HepG2 (cell line): ENCODE data around the gene AGPAT3. TPM values are rescaled to one million over a fixed set of nuclear protein-coding genes. Genes with fewer than 3 reads are reported as not detected.

ENCODE experiments used
- ATAC-seq: fragments of 200-7000 bp; cut with Tn5 transposase; 3 replicates; pipeline ENCODE4 v1.9.1; 2020; ENCODE audit warnings: mild to moderate bottlenecking, moderate library complexity
- BruUV-seq: library from RNA; stranded (reverse); fragments of 400-500 nt; replicated peaks from 2 replicates; lab custom pipeline; 2021; lab: Mats Ljungman, UMichigan
- CTCF ChIA-PET: fragments of 300-600 bp; formaldehyde crosslinking; extraction: SDS; loops from one replicate; lab custom pipeline; 2021; ENCODE audit warnings: low total read pairs, inconsistent platforms, low intra/inter-chr PET ratio; lab: Yijun Ruan, JAX
- POLR2A ChIA-PET: fragments of 350-600 bp; sonication (Branson Sonifier 250); formaldehyde crosslinking; loops from one replicate; lab custom pipeline; 2020; ENCODE audit warnings: antibody characterized with exemption, inconsistent platforms; lab: Yijun Ruan, JAX
- DNase-seq: peaks from one replicate; pipeline ENCODE4 v3.0.0-alpha.2; 2015; ENCODE audit warnings: low spot score
- FAIRE-seq: peaks from 3 replicates; lab custom pipeline; 2011; peaks lifted over from hg19 to GRCh38; lab: Jason Lieb, UNC
- H2AFZ ChIP-seq: one replicate; pipeline ENCODE4 v1.6.1; 2011; ENCODE audit warnings: low read length, inconsistent platforms
- H3K27ac ChIP-seq: fragments of 300-600 bp; 3 replicates; pipeline ENCODE4 v1.8.0; 2011; ENCODE audit warnings: mixed run types, mild to moderate bottlenecking, mixed read lengths, low read length, inconsistent platforms; ENCODE audit not compliant: insufficient read depth; ENCODE audit errors: extremely low read length
- H3K27me3 ChIP-seq, 2 experiments: fragments of 200-600 bp in 1 of 2; 2 replicates in 1 of 2; 3 replicates in 1 of 2; pipeline versions ENCODE4 v1.6.0 to v1.8.0; 2011; ENCODE audit warnings: low read length in 2 of 2, mild to moderate bottlenecking in 2 of 2, moderate library complexity in 2 of 2, inconsistent platforms in 1 of 2; ENCODE audit not compliant: insufficient read depth in 2 of 2, control insufficient read depth in 1 of 2
- H3K36me3 ChIP-seq, 2 experiments: fragments of 200-600 bp in 1 of 2; replicated peaks in 1 of 2; 2 replicates in 1 of 2; 3 replicates in 1 of 2; pipeline versions ENCODE4 v1.5.1 to v1.8.0; 2011; ENCODE audit warnings: low read length in 2 of 2, inconsistent platforms in 1 of 2; ENCODE audit not compliant: insufficient read depth in 2 of 2, control insufficient read depth in 1 of 2
- H3K4me1 ChIP-seq: 2 replicates; pipeline ENCODE4 v1.5.1; 2012; ENCODE audit warnings: low read length, inconsistent platforms; ENCODE audit not compliant: insufficient read depth
- H3K4me2 ChIP-seq: 2 replicates; pipeline ENCODE4 v1.6.0; 2011; ENCODE audit warnings: low read depth, low read length, inconsistent platforms
- H3K4me3 ChIP-seq, 3 experiments: fragments of 200-600 bp in 1 of 3; sonication (generic), shearing (Covaris generic) in 1 of 3; replicated peaks in 1 of 3; 2 replicates each; pipeline ENCODE4 v1.5.1; 2011 to 2016; ENCODE audit warnings: low read length in 3 of 3, inconsistent platforms in 2 of 3, low read depth in 2 of 3, mild to moderate bottlenecking in 2 of 3, control low read depth in 1 of 3, mixed read lengths in 1 of 3; ENCODE audit not compliant: insufficient read depth in 1 of 3
- H3K79me2 ChIP-seq: one replicate; pipeline ENCODE4 v1.6.1; 2011; ENCODE audit warnings: low read length, inconsistent platforms; ENCODE audit not compliant: insufficient read depth
- H3K9ac ChIP-seq: 2 replicates; pipeline ENCODE4 v1.6.0; 2011; ENCODE audit warnings: mild to moderate bottlenecking, low read depth, low read length, inconsistent platforms; ENCODE audit not compliant: insufficient read depth
- H3K9me3 ChIP-seq: 2 replicates; pipeline ENCODE4 v1.5.1; 2012; ENCODE audit warnings: mild to moderate bottlenecking, low read length
- H4K20me1 ChIP-seq: 2 replicates; pipeline ENCODE4 v1.6.0; 2011; ENCODE audit warnings: inconsistent platforms, mild to moderate bottlenecking, low read length, moderate library complexity; ENCODE audit not compliant: insufficient read depth
- CCAR2 ChIP-seq: fragments of 200-400 bp; formaldehyde crosslinking; optimal IDR thresholded peaks from 2 replicates; pipeline ENCODE3; 2018; ENCODE audit warnings: low read depth, mild to moderate bottlenecking, low read length, moderate library complexity
- FOXM1 ChIP-seq: sonication (generic); formaldehyde crosslinking; IDR thresholded peaks from 2 replicates; pipeline ENCODE4 v1.5.0; 2020; ENCODE audit warnings: missing genetic modification reagents
- HOMEZ ChIP-seq: IDR thresholded peaks from 2 replicates; pipeline ENCODE4 v1.6.1; 2016; ENCODE audit warnings: low read depth
- LBX2 ChIP-seq: sonication (generic); formaldehyde crosslinking; IDR thresholded peaks from 2 replicates; pipeline ENCODE4 v1.5.0; 2020; ENCODE audit warnings: missing genetic modification reagents, mild to moderate bottlenecking, borderline replicate concordance
- MIER2 ChIP-seq: IDR thresholded peaks from 2 replicates; pipeline ENCODE4 v1.6.1; 2016; ENCODE audit warnings: missing biosample characterization, missing genetic modification reagents
- NAIF1 ChIP-seq: sonication (generic); formaldehyde crosslinking; IDR thresholded peaks from 2 replicates; pipeline ENCODE4 v1.5.0; 2020; ENCODE audit warnings: mild to moderate bottlenecking, missing genetic modification reagents, borderline replicate concordance
- POLR2AphosphoS2 ChIP-seq: IDR thresholded peaks from 2 replicates; pipeline ENCODE4 v1.6.1; 2011; ENCODE audit warnings: low read depth, low read length, improper control_type of control experiment
- THAP11 ChIP-seq: IDR thresholded peaks from 2 replicates; pipeline ENCODE4 v1.6.1; 2016; ENCODE audit warnings: missing biosample characterization, missing genetic modification reagents
- TMF1 ChIP-seq: sonication (generic); formaldehyde crosslinking; IDR thresholded peaks from 2 replicates; pipeline ENCODE4 v1.8.1; 2022; ENCODE audit warnings: low read depth, missing genetic modification reagents
- ZNF460 ChIP-seq: sonication (generic); formaldehyde crosslinking; IDR thresholded peaks from 2 replicates; pipeline ENCODE4 v1.5.1; 2020; ENCODE audit warnings: missing genetic modification reagents, mild to moderate bottlenecking, borderline replicate concordance
- ZNF563 ChIP-seq: sonication (generic); formaldehyde crosslinking; IDR thresholded peaks from 2 replicates; pipeline ENCODE4 v1.8.0; 2022; ENCODE audit warnings: mild to moderate bottlenecking, moderate library complexity, missing genetic modification reagents
- ZNF749 ChIP-seq: sonication (generic); formaldehyde crosslinking; IDR thresholded peaks from 2 replicates; pipeline ENCODE4 v1.8.0; 2022; ENCODE audit warnings: mild to moderate bottlenecking, missing genetic modification reagents, moderate library complexity, borderline replicate concordance
- ZNF773 ChIP-seq: sonication (generic); formaldehyde crosslinking; IDR thresholded peaks from 2 replicates; pipeline ENCODE4 v1.4.0; 2020; ENCODE audit warnings: missing genetic modification reagents, borderline replicate concordance
- ZNF800 ChIP-seq: sonication (generic); formaldehyde crosslinking; IDR thresholded peaks from 2 replicates; pipeline ENCODE4 v1.4.0; 2020; ENCODE audit warnings: missing genetic modification reagents
- ZSCAN29 ChIP-seq: sonication (generic); formaldehyde crosslinking; conservative IDR thresholded peaks from 2 replicates; pipeline ENCODE4 v1.4.0; 2020; ENCODE audit warnings: mild to moderate bottlenecking, missing genetic modification reagents
- WGBS: methylation state at CpG from one replicate; pipeline ENCODE4 v1.1.6; 2017; ENCODE audit warnings: low lambda C conversion rate; 5-methylcytosine and 5-hydroxymethylcytosine counted together
- in situ Hi-C: cut with HindIII; loops from 2 replicates; pipeline ENCODE4 v1.10.0; 2017; ENCODE audit warnings: low pct_unique_long_range_greater_than_20kb; ENCODE audit not compliant: extremely low pct_ligation_motif_present
- intact Hi-C: fragments of 100-400 bp; cut with micrococcal nuclease; formaldehyde crosslinking; loops from one replicate; pipeline ENCODE4 v1.10.0; 2022; ENCODE audit not compliant: unreplicated experiment
- polyA plus RNA-seq, 8 experiments: library from polyadenylated mRNA; depleted of rRNA in 3 of 8; stranded (reverse) in 7 of 8; unstranded in 1 of 8; fragments of >200 nt; fragmentation: Illumina TruSeq in 4 of 8; extraction: Trizol in 4 of 8; gene quantifications; 2 replicates each; pipeline versions ENCODE4 v1.2.1 to v1.2.3, GENCODE V29; 2011 to 2016; ENCODE audit warnings: low read depth in 4 of 8, missing spikeins in 1 of 8, mixed read lengths in 1 of 8; ENCODE audit not compliant: insufficient read depth in 1 of 8
- total RNA-seq, 5 experiments: library from RNA; depleted of rRNA; stranded (reverse); fragments of >200 nt; fragmentation: Illumina TruSeq; extraction: Trizol; gene quantifications; 2 replicates each; pipeline ENCODE4 v1.2.3, GENCODE V29; 2016; ENCODE audit warnings: low read depth in 1 of 5

The AGPAT3 gene
- total and polyA plus RNA-seq, 2 of the 13 experiments (the other 11 are each of a cell fraction or from before 2014, with no cell fraction given), result 32.2 to 54.4 TPM

- TF ChIP-seq HOMEZ (CRISPR knock-in tag) (no peak), TMF1 (CRISPR knock-in tag) (no peak)
Measured at GRCh38 chr21:43836616-43837015, 28.4 kb upstream of the AGPAT3 start (continued).

GRCh38 chr21:43840259-43840658, 24.8 kb upstream of the AGPAT3 start:
- H3K4me1 ChIP-seq, result peaks cover 29% of the 10 kb centered on the region
- no peak for FAIRE-seq
- POLR2A ChIA-PET, result no interaction called here
- no peak overlapping the region for H3K9ac ChIP-seq
- H3K79me2 ChIP-seq, result no peaks in the 10 kb centered on the region
- in situ Hi-C loops, result no loop called here
- intact Hi-C loops, result no loop called here
- peaks cover under 1 to 12% of the 10 kb centered on the region in 2 experiments; a peak in 3 of 5 replicates for H3K27me3 ChIP-seq
- H2AFZ ChIP-seq, result no peak overlapping the region
- no peak for TF ChIP-seq MIER2
- no peak for TF ChIP-seq POLR2AphosphoS2
- no peak for TF ChIP-seq NAIF1 (CRISPR knock-in tag)
- TF ChIP-seq CCAR2, result no peak
- no peak for TF ChIP-seq THAP11 (CRISPR knock-in tag)
- no peak for TF ChIP-seq ZNF749 (CRISPR knock-in tag)
- TF ChIP-seq ZNF773 (CRISPR knock-in tag), result no peak
- TF ChIP-seq ZNF563, result no peak
- no peak for TF ChIP-seq FOXM1 (CRISPR knock-in tag)
- no peak for TF ChIP-seq ZNF460 (CRISPR knock-in tag)
- TF ChIP-seq LBX2 (CRISPR knock-in tag), result no peak
- TF ChIP-seq ZNF800 (CRISPR knock-in tag), result no peak
- no peak for TF ChIP-seq ZSCAN29 (CRISPR knock-in tag)
- TF ChIP-seq, all 625 proteins: peak for 0
- CTCF ChIA-PET, result no interaction called here
- no TSS peak for BruUV-seq
- DNase-seq (no peak), ATAC-seq (no peak)
- no peaks in the 10 kb centered on the region for H4K20me1 ChIP-seq
- no peak overlapping the region for H3K4me3 ChIP-seq
- 72% methylated on average over 3 of the region's 3 CpGs for WGBS
- H3K27ac ChIP-seq, result no peak overlapping the region
- no peak overlapping the region for H3K4me2 ChIP-seq
- H3K9me3 ChIP-seq, result no peaks in the 10 kb centered on the region
- H3K36me3 ChIP-seq, result no peaks in the 10 kb centered on the region
